ENCODE measurements around the gene TMCC3. TPM values are rescaled to one million over a fixed set of nuclear protein-coding genes. Genes with fewer than 3 reads are reported as not detected.

TMCC3 gene
- total and polyA plus RNA-seq, 2 experiments from 2014 or later = 1.4 to 3.6 TPM

DNA sequence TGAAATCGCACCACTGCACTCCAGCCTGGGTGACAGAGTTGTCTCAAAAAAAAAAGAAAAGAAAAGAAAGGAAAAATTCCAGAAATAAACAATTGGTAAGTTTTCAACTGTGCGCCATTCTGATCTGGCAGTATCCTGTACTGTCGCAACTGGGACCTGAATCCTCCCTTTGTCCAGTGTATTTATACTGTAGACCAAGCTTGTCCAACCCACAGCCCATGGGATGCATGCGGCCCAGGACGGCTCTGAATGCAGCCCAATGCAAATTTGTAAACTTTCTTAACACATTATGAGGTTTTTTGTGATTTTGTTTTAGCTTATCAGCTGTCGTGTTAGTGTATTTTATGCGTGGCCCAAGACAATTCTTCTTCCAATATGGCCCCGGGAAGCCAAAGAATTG lies 84.7 kb downstream of the TMCC3 start (continued):
- TF ChIP-seq, protein P1, sequence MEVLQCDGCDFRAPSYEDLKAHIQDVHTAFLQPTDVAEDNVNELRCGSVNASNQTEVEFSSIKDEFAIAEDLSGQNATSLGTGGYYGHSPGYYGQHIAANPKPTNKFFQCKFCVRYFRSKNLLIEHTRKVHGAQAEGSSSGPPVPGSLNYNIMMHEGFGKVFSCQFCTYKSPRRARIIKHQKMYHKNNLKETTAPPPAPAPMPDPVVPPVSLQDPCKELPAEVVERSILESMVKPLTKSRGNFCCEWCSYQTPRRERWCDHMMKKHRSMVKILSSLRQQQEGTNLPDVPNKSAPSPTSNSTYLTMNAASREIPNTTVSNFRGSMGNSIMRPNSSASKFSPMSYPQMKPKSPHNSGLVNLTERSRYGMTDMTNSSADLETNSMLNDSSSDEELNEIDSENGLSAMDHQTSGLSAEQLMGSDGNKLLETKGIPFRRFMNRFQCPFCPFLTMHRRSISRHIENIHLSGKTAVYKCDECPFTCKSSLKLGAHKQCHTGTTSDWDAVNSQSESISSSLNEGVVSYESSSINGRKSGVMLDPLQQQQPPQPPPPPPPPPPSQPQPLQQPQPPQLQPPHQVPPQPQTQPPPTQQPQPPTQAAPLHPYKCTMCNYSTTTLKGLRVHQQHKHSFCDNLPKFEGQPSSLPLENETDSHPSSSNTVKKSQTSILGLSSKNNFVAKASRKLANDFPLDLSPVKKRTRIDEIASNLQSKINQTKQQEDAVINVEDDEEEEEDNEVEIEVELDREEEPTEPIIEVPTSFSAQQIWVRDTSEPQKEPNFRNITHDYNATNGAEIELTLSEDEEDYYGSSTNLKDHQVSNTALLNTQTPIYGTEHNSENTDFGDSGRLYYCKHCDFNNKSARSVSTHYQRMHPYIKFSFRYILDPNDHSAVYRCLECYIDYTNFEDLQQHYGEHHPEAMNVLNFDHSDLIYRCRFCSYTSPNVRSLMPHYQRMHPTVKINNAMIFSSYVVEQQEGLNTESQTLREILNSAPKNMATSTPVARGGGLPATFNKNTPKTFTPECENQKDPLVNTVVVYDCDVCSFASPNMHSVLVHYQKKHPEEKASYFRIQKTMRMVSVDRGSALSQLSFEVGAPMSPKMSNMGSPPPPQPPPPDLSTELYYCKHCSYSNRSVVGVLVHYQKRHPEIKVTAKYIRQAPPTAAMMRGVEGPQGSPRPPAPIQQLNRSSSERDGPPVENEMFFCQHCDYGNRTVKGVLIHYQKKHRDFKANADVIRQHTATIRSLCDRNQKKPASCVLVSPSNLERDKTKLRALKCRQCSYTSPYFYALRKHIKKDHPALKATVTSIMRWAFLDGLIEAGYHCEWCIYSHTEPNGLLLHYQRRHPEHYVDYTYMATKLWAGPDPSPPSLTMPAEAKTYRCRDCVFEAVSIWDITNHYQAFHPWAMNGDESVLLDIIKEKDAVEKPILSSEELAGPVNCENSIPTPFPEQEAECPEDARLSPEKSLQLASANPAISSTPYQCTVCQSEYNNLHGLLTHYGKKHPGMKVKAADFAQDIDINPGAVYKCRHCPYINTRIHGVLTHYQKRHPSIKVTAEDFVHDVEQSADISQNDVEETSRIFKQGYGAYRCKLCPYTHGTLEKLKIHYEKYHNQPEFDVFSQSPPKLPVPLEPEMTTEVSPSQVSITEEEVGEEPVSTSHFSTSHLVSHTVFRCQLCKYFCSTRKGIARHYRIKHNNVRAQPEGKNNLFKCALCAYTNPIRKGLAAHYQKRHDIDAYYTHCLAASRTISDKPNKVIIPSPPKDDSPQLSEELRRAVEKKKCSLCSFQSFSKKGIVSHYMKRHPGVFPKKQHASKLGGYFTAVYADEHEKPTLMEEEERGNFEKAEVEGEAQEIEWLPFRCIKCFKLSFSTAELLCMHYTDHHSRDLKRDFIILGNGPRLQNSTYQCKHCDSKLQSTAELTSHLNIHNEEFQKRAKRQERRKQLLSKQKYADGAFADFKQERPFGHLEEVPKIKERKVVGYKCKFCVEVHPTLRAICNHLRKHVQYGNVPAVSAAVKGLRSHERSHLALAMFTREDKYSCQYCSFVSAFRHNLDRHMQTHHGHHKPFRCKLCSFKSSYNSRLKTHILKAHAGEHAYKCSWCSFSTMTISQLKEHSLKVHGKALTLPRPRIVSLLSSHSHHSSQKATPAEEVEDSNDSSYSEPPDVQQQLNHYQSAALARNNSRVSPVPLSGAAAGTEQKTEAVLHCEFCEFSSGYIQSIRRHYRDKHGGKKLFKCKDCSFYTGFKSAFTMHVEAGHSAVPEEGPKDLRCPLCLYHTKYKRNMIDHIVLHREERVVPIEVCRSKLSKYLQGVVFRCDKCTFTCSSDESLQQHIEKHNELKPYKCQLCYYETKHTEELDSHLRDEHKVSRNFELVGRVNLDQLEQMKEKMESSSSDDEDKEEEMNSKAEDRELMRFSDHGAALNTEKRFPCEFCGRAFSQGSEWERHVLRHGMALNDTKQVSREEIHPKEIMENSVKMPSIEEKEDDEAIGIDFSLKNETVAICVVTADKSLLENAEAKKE (CRISPR knock-in tag; IDR thresholded peaks at IDR 0.05) = no peak
- TF ChIP-seq EZH2 (IDR thresholded peaks at IDR 0.05; ENCODE audit: low read depth, unreplicated experiment) (no peak), POLR2AphosphoS5 (IDR thresholded peaks at IDR 0.05; ENCODE audit: low read depth) (no peak), STAT1 (IDR thresholded peaks at IDR 0.05; ENCODE audit: unreplicated experiment) (no peak), CREB1 (CRISPR knock-in tag; IDR thresholded peaks at IDR 0.05; ENCODE audit: low read depth) (no peak), NANOG (IDR thresholded peaks at IDR 0.05; ENCODE audit: borderline replicate concordance) (no peak), JUNB (IDR thresholded peaks at IDR 0.05; ENCODE audit: unreplicated experiment) (no peak)
- TF ChIP-seq, protein P2, sequence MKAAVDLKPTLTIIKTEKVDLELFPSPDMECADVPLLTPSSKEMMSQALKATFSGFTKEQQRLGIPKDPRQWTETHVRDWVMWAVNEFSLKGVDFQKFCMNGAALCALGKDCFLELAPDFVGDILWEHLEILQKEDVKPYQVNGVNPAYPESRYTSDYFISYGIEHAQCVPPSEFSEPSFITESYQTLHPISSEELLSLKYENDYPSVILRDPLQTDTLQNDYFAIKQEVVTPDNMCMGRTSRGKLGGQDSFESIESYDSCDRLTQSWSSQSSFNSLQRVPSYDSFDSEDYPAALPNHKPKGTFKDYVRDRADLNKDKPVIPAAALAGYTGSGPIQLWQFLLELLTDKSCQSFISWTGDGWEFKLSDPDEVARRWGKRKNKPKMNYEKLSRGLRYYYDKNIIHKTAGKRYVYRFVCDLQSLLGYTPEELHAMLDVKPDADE (IDR thresholded peaks at IDR 0.05) = no peak

DNA sequence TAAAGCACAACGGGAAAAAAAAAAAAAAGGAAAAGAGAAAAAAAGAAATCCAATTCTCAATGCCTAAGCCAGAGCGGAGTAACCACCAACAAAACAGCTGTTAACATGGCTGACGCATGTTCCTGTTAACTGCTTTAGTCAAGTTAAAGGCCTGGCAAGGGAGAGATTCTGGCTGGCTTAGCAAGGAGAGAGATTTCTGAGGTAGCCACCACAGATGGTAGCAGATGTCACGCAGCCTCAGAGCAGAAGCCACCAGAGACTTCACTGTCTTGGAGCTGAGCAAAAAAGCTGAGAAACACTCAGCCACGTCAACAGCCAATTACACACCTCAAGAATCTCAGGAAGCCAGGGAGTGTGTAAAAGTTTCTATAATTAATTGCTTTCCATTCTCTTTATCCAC lies 87.1 kb downstream of the TMCC3 start:
- peaks cover 5% of the 10 kb centered on the region for H3K27me3 Mint-ChIP-seq (ENCODE audit: insufficient read depth, low read depth, poor library complexity)
- TF ChIP-seq, protein P3, sequence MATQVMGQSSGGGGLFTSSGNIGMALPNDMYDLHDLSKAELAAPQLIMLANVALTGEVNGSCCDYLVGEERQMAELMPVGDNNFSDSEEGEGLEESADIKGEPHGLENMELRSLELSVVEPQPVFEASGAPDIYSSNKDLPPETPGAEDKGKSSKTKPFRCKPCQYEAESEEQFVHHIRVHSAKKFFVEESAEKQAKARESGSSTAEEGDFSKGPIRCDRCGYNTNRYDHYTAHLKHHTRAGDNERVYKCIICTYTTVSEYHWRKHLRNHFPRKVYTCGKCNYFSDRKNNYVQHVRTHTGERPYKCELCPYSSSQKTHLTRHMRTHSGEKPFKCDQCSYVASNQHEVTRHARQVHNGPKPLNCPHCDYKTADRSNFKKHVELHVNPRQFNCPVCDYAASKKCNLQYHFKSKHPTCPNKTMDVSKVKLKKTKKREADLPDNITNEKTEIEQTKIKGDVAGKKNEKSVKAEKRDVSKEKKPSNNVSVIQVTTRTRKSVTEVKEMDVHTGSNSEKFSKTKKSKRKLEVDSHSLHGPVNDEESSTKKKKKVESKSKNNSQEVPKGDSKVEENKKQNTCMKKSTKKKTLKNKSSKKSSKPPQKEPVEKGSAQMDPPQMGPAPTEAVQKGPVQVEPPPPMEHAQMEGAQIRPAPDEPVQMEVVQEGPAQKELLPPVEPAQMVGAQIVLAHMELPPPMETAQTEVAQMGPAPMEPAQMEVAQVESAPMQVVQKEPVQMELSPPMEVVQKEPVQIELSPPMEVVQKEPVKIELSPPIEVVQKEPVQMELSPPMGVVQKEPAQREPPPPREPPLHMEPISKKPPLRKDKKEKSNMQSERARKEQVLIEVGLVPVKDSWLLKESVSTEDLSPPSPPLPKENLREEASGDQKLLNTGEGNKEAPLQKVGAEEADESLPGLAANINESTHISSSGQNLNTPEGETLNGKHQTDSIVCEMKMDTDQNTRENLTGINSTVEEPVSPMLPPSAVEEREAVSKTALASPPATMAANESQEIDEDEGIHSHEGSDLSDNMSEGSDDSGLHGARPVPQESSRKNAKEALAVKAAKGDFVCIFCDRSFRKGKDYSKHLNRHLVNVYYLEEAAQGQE (IDR thresholded peaks at IDR 0.05; ENCODE audit: unreplicated experiment) = no peak
- TF ChIP-seq EZH2phosphoT487 (IDR thresholded peaks at IDR 0.05; ENCODE audit: unreplicated experiment) = no peak

More for the DNA sequence above, 87.1 kb downstream of the TMCC3 start:
- Histone ChIP-seq H2AFZ (no peak overlapping the region), H4K20me1 (replicated peaks; ENCODE audit: insufficient read depth) (no peaks in the 10 kb centered on the region), H3K79me2 (replicated peaks; ENCODE audit: insufficient read depth) (no peaks in the 10 kb centered on the region), H3K36me3 (ENCODE audit: insufficient read depth) (no peaks in the 10 kb centered on the region), H3K4me3 (no peak overlapping the region), H3K27ac (ENCODE audit: low read depth) (no peak overlapping the region), H3K9me2 (ENCODE audit: insufficient read depth) (0 out of 2 replicates have a peak, but pooled peaks cover 4% of the 10 kb centered on the region), H3K27me3 (ENCODE audit: insufficient read depth) (no peaks in the 10 kb centered on the region), H3K4me1 (ENCODE audit: insufficient read depth) (peaks cover 5% of the 10 kb centered on the region), H3F3A (replicated peaks; ENCODE audit: low read depth) (no peaks in the 10 kb centered on the region), H3K4me2 (no peak overlapping the region)
- ATAC-seq = no peak
- H3K36me3 Mint-ChIP-seq (ENCODE audit: low read depth) = no peaks in the 10 kb centered on the region
- DNase-seq (ENCODE audit: low spot score) = no peak
- no peak overlapping the region for H3K27ac Mint-ChIP-seq
- no peaks in the 10 kb centered on the region for H3K9me3 Mint-ChIP-seq
- H3K4me1 Mint-ChIP-seq = peaks cover 30% of the 10 kb centered on the region
- H3K4me3 Mint-ChIP-seq = no peak overlapping the region

Measured in GM23338 (cell line).